Pancreas (tissue), 10 donors: Measurements from ENCODE around the gene CLEC3A. TPM values are rescaled to one million over a fixed set of nuclear protein-coding genes. Genes with fewer than 3 reads are reported as not detected.
A peak's percentile ranks its signal among the peaks of the same experiment; 100 is the strongest.

Experiments used
- ATAC-seq, 4 donors: fragments of 200-7000 bp; cut with Tn5 transposase; one replicate each; pipeline versions ENCODE4 v1.8.0 to v1.9.1; 2020; ENCODE audit warnings: mild to moderate bottlenecking in 4 of 4, moderate library complexity in 4 of 4
- DNase-seq, 6 donors: peaks; one replicate each; pipeline ENCODE4 v3.0.0-alpha.2; 2020
- FAIRE-seq: peaks from 2 replicates; lab custom pipeline; 2012; peaks lifted over from hg19 to GRCh38; lab: Jason Lieb, UNC
- H3K27ac ChIP-seq, 4 donors: fragments of 200-600 bp; sonication (generic); 1 replicate in 3 of 4; 2 replicates in 1 of 4; pipeline versions ENCODE4 v1.5.0 to v1.8.0; 2020
- H3K27me3 ChIP-seq, 4 donors: fragments of 200-600 bp; one replicate each; pipeline ENCODE4 v1.8.0; 2021
- H3K36me3 ChIP-seq, 3 donors: fragments of 200-600 bp; sonication (generic) in 1 of 3; one replicate each; pipeline versions ENCODE4 v1.5.0 to v1.8.0; 2020 to 2021
- H3K4me1 ChIP-seq, 3 donors: fragments of 200-600 bp; one replicate each; pipeline ENCODE4 v1.8.0; 2021
- H3K4me3 ChIP-seq, 4 donors: fragments of 200-600 bp; sonication (generic) in 2 of 4; one replicate each; pipeline versions ENCODE4 v1.5.0 to v1.8.0; 2020 to 2021
- H3K9me3 ChIP-seq, 4 donors: fragments of 200-600 bp; one replicate each; pipeline ENCODE4 v1.8.0; 2021
- WGBS, 2 donors: extraction: QIAGEN DNeasy Blood & Tissue Kit; methylation state at CpG; one replicate each; pipeline ENCODE4 v1.1.7; 2013; 5-methylcytosine and 5-hydroxymethylcytosine counted together
- intact Hi-C, 3 donors: fragments of 100-400 bp; cut with DNase I; formaldehyde crosslinking; loops; one replicate each; pipeline versions ENCODE4 v1.11.1 to v1.14.2; 2022
- polyA plus RNA-seq, 2 donors: library from polyadenylated mRNA; stranded (reverse); fragments of 200-250 nt; gene quantifications; one replicate each; pipeline ENCODE4 v1.2.3, GENCODE V29; 2013
- total RNA-seq, 6 donors: library from RNA; stranded (reverse); fragmentation: NEBNext Ultra II Directional in 4 of 6; extraction: Animal tissue kit (Norgen Biotek cat#: 25700) in 4 of 6; gene quantifications; one replicate each; pipeline versions ENCODE4 v1.2.1 to v1.2.4, GENCODE V29; 2021 to 2023
- TF ChIP-seq, protein P1 (sequence below), 4 donors: fragments of 200-600 bp; sonication (generic) in 3 of 4; IDR thresholded peaks; one replicate each; pipeline versions ENCODE4 v1.5.0 to v1.8.0; 2021; ENCODE audit warnings: antibody characterized with exemption in 4 of 4
- donor health status: healthy with polysubstance abuse.
- donor health status: DM: no; HTN: no; CAD: no; lungs with moderate emphysema.
- donor health status: DM: no; HTN: no; CAD: no.
- donor health status: control.
- donor health status: control.
- donor health status: Bipolar disorder and iron deficiency.
- donor health status: DM: yes; HTN: yes; CAD: no.
- donor health status: DM: no; HTN: no; CAD: no.
- donor health status: DM: no; HTN: no; CAD: no.
- donor health status: DM: yes; HTN: yes; CAD: no.

The CLEC3A gene
- total and polyA plus RNA-seq, 8 donors: not detected

DNA sequence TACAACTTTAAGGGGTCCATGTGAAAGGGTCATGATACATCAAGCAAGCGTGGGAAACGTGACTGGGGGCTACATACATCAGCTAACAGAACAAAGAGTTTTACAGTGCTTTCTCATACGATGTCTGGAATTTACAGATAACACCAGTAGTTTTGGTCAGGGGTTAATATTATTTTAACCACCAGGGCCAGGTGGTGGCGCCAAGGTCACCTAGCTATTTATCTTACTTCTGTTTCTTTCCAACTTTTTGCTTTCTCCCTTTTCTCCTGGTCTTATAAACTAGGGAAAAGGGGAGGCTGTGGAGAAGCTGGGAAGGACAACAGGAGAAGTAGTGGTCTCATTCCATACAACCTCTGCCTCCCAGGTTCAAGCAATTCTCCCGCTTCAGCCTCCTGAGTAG, 37.9 kb downstream of the CLEC3A start:
- no peaks in the 10 kb centered on the region for H3K27me3 ChIP-seq
- no peaks in the 10 kb centered on the region for H3K9me3 ChIP-seq
- H3K36me3 ChIP-seq: no peaks in the 10 kb centered on the region
- no peaks in the 10 kb centered on the region for H3K4me1 ChIP-seq
- DNase-seq: no peak
- peak in 2 of 4 donors; percentile 46 to 57 for ATAC-seq
- no peak overlapping the region for H3K27ac ChIP-seq
- intact Hi-C loops: no loop called here
- no peak overlapping the region for H3K4me3 ChIP-seq
- TF ChIP-seq, protein P1, sequence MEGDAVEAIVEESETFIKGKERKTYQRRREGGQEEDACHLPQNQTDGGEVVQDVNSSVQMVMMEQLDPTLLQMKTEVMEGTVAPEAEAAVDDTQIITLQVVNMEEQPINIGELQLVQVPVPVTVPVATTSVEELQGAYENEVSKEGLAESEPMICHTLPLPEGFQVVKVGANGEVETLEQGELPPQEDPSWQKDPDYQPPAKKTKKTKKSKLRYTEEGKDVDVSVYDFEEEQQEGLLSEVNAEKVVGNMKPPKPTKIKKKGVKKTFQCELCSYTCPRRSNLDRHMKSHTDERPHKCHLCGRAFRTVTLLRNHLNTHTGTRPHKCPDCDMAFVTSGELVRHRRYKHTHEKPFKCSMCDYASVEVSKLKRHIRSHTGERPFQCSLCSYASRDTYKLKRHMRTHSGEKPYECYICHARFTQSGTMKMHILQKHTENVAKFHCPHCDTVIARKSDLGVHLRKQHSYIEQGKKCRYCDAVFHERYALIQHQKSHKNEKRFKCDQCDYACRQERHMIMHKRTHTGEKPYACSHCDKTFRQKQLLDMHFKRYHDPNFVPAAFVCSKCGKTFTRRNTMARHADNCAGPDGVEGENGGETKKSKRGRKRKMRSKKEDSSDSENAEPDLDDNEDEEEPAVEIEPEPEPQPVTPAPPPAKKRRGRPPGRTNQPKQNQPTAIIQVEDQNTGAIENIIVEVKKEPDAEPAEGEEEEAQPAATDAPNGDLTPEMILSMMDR (IDR thresholded peaks at IDR 0.05): no peak
- WGBS, 2 donors: 17 to 19% methylated on average over 5 of the region's 5 CpGs
- no peak for FAIRE-seq

DNA sequence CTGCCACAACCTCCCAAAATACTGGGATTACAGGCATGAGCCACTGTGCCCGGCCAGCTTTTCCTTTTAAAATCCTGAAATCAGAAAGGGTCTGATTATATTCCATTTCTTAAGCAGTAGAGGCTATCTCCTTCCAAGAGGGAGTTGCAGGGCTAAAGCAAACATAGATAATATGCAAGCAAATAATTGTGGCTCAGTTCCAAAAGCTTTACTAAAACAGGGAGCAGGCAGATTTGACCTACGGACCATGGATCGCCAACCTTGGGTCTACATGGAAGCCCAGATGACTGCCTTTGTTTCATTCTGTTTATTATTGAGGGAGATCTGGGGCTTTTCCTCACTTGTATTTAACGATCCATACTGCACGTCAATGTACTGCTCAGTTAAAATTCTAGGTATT, 38.5 kb downstream of the CLEC3A start:
- intact Hi-C loops: no loop called here
- FAIRE-seq (no peak), DNase-seq (no peak), ATAC-seq (peak; percentile 22 to 81 (median 68))
- H3K9me3 ChIP-seq: no peaks in the 10 kb centered on the region
- H3K27ac ChIP-seq: no peak overlapping the region
- H3K36me3 ChIP-seq: no peaks in the 10 kb centered on the region
- no peaks in the 10 kb centered on the region for H3K4me1 ChIP-seq
- no peak overlapping the region for H3K4me3 ChIP-seq
- TF ChIP-seq, protein P1 (IDR thresholded peaks at IDR 0.05): no peak
- no peaks in the 10 kb centered on the region for H3K27me3 ChIP-seq
- WGBS, 2 donors: 41% methylated on average over 5 of the region's 5 CpGs

DNA sequence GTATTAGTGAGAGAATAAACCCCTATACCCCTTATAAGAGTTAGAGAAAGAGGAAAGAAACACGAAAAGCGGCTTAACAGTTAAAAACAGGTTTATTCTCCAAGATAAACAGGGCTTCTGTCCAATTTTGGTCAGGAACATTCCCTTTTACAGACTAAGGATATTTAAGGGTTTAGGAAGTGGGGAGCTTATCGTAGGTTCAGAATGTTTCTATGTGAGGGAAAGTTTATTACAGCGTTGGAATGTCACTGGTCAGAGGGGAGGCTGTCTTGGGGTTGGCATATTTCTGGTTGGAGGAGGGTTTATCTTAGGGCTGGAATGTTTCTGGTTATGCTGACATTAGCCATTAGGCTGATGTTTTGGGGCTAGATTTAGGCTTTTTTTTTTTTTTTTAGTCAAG, 43.0 kb downstream of the CLEC3A start:
- no peaks in the 10 kb centered on the region for H3K9me3 ChIP-seq
- H3K27me3 ChIP-seq: no peaks in the 10 kb centered on the region
- no peaks in the 10 kb centered on the region for H3K4me1 ChIP-seq
- ATAC-seq (no peak), DNase-seq (no peak), FAIRE-seq (no peak)
- no peak overlapping the region for H3K27ac ChIP-seq
- TF ChIP-seq, protein P1 (IDR thresholded peaks at IDR 0.05): no peak
- no peaks in the 10 kb centered on the region for H3K36me3 ChIP-seq
- no peak overlapping the region for H3K4me3 ChIP-seq
- 63 to 69% methylated on average over 4 of the region's 4 CpGs for WGBS, 2 donors
- intact Hi-C loops: no loop called here

- no peak for ATAC-seq
- intact Hi-C loops: no loop called here
- 89 to 92% methylated on average over 5 of the region's 5 CpGs for WGBS, 2 donors
These were observed 47.6 kb downstream of the CLEC3A start for GRCh38 chr16:78069913-78070312.

DNA sequence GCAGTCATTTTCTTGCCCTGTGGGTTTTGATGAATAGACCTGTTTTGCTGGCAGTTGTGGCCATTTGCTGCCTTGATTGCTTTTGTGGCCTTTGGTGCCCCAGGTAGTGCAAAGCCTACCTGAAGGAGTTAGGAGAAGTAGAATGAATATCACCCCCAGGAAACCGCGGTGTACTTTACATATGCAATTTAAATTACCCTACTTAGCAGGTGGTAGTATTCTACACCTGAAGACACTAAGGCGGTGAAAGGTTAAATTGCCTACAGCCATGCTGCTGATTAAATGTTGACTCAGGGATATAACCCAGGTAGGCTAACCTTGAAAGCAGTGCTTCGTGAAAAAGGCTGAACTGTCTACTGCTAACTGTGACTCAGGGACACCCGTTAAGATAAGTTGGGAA, 49.9 kb downstream of the CLEC3A start:
- no peak overlapping the region for H3K27ac ChIP-seq
- ATAC-seq (peak; percentile 64 to 95 (median 84)), DNase-seq (peak in 1 of 6 donors; percentile 7), FAIRE-seq (no peak)
- WGBS, 2 donors: 13 to 17% methylated on average over 5 of the region's 5 CpGs
- H3K4me3 ChIP-seq: no peak overlapping the region
- intact Hi-C loops: no loop called here
- H3K36me3 ChIP-seq: no peaks in the 10 kb centered on the region
- TF ChIP-seq, protein P1 (IDR thresholded peaks at IDR 0.05): no peak
- no peaks in the 10 kb centered on the region for H3K9me3 ChIP-seq
- H3K4me1 ChIP-seq: no peaks in the 10 kb centered on the region
- no peaks in the 10 kb centered on the region for H3K27me3 ChIP-seq

More at GRCh38 chr16:78069913-78070312, 47.6 kb downstream of the CLEC3A start:
- H3K36me3 ChIP-seq: no peaks in the 10 kb centered on the region
- DNase-seq (no peak), FAIRE-seq (no peak)
- no peak overlapping the region for H3K4me3 ChIP-seq
- no peak overlapping the region for H3K27ac ChIP-seq
- no peaks in the 10 kb centered on the region for H3K9me3 ChIP-seq
- TF ChIP-seq, protein P1 (IDR thresholded peaks at IDR 0.05): no peak
- H3K4me1 ChIP-seq: no peaks in the 10 kb centered on the region
- H3K27me3 ChIP-seq: no peaks in the 10 kb centered on the region
